HepG2 (cell line): ENCODE data around the gene HNRNPUL1. TPM values are rescaled to one million over a fixed set of nuclear protein-coding genes. Genes with fewer than 3 reads are reported as not detected.

Experiments used
- ATAC-seq: fragments of 200-7000 bp; cut with Tn5 transposase; 3 replicates; pipeline ENCODE4 v1.9.1; 2020; ENCODE audit warnings: mild to moderate bottlenecking, moderate library complexity
- BruUV-seq: library from RNA; stranded (reverse); fragments of 400-500 nt; replicated peaks from 2 replicates; lab custom pipeline; 2021; lab: Mats Ljungman, UMichigan
- CTCF ChIA-PET: fragments of 300-600 bp; formaldehyde crosslinking; extraction: SDS; loops from one replicate; lab custom pipeline; 2021; ENCODE audit warnings: low total read pairs, inconsistent platforms, low intra/inter-chr PET ratio; lab: Yijun Ruan, JAX
- POLR2A ChIA-PET: fragments of 350-600 bp; sonication (Branson Sonifier 250); formaldehyde crosslinking; loops from one replicate; lab custom pipeline; 2020; ENCODE audit warnings: antibody characterized with exemption, inconsistent platforms; lab: Yijun Ruan, JAX
- DNase-seq: peaks from one replicate; pipeline ENCODE4 v3.0.0-alpha.2; 2015; ENCODE audit warnings: low spot score
- FAIRE-seq: peaks from 3 replicates; lab custom pipeline; 2011; peaks lifted over from hg19 to GRCh38; lab: Jason Lieb, UNC
- H2AFZ ChIP-seq: one replicate; pipeline ENCODE4 v1.6.1; 2011; ENCODE audit warnings: low read length, inconsistent platforms
- H3K27ac ChIP-seq: fragments of 300-600 bp; 3 replicates; pipeline ENCODE4 v1.8.0; 2011; ENCODE audit warnings: mixed run types, mild to moderate bottlenecking, mixed read lengths, low read length, inconsistent platforms; ENCODE audit not compliant: insufficient read depth; ENCODE audit errors: extremely low read length
- H3K27me3 ChIP-seq, 2 experiments: fragments of 200-600 bp in 1 of 2; 2 replicates in 1 of 2; 3 replicates in 1 of 2; pipeline versions ENCODE4 v1.6.0 to v1.8.0; 2011; ENCODE audit warnings: low read length in 2 of 2, mild to moderate bottlenecking in 2 of 2, moderate library complexity in 2 of 2, inconsistent platforms in 1 of 2; ENCODE audit not compliant: insufficient read depth in 2 of 2, control insufficient read depth in 1 of 2
- H3K36me3 ChIP-seq, 2 experiments: fragments of 200-600 bp in 1 of 2; replicated peaks in 1 of 2; 2 replicates in 1 of 2; 3 replicates in 1 of 2; pipeline versions ENCODE4 v1.5.1 to v1.8.0; 2011; ENCODE audit warnings: low read length in 2 of 2, inconsistent platforms in 1 of 2; ENCODE audit not compliant: insufficient read depth in 2 of 2, control insufficient read depth in 1 of 2
- H3K4me1 ChIP-seq: 2 replicates; pipeline ENCODE4 v1.5.1; 2012; ENCODE audit warnings: low read length, inconsistent platforms; ENCODE audit not compliant: insufficient read depth
- H3K4me2 ChIP-seq: 2 replicates; pipeline ENCODE4 v1.6.0; 2011; ENCODE audit warnings: low read depth, low read length, inconsistent platforms
- H3K4me3 ChIP-seq, 3 experiments: fragments of 200-600 bp in 1 of 3; sonication (generic), shearing (Covaris generic) in 1 of 3; replicated peaks in 1 of 3; 2 replicates each; pipeline ENCODE4 v1.5.1; 2011 to 2016; ENCODE audit warnings: low read length in 3 of 3, inconsistent platforms in 2 of 3, low read depth in 2 of 3, mild to moderate bottlenecking in 2 of 3, control low read depth in 1 of 3, mixed read lengths in 1 of 3; ENCODE audit not compliant: insufficient read depth in 1 of 3
- H3K79me2 ChIP-seq: one replicate; pipeline ENCODE4 v1.6.1; 2011; ENCODE audit warnings: low read length, inconsistent platforms; ENCODE audit not compliant: insufficient read depth
- H3K9ac ChIP-seq: 2 replicates; pipeline ENCODE4 v1.6.0; 2011; ENCODE audit warnings: mild to moderate bottlenecking, low read depth, low read length, inconsistent platforms; ENCODE audit not compliant: insufficient read depth
- H3K9me3 ChIP-seq: 2 replicates; pipeline ENCODE4 v1.5.1; 2012; ENCODE audit warnings: mild to moderate bottlenecking, low read length
- H4K20me1 ChIP-seq: 2 replicates; pipeline ENCODE4 v1.6.0; 2011; ENCODE audit warnings: inconsistent platforms, mild to moderate bottlenecking, low read length, moderate library complexity; ENCODE audit not compliant: insufficient read depth
- DBP ChIP-seq: sonication (generic); formaldehyde crosslinking; IDR thresholded peaks from 2 replicates; pipeline ENCODE4 v1.4.0; 2020; ENCODE audit warnings: missing genetic modification reagents; ENCODE audit errors: not compliant biosample characterization
- ELF3 ChIP-seq: IDR thresholded peaks from 2 replicates; pipeline ENCODE4 v1.6.1; 2016; ENCODE audit warnings: missing genetic modification reagents, missing compliant biosample characterization
- GABPB1 ChIP-seq: IDR thresholded peaks from 2 replicates; pipeline ENCODE4 v1.6.1; 2016; ENCODE audit warnings: mild to moderate bottlenecking, missing genetic modification reagents, moderate library complexity, missing compliant biosample characterization
- HDAC1 ChIP-seq: sonication (generic); formaldehyde crosslinking; IDR thresholded peaks from 2 replicates; pipeline ENCODE4 v1.5.1; 2020; ENCODE audit warnings: mild to moderate bottlenecking, missing genetic modification reagents
- HNRNPLL ChIP-seq: fragments of 200-400 bp; formaldehyde crosslinking; IDR thresholded peaks from 2 replicates; pipeline ENCODE4 v1.6.1; 2017; ENCODE audit warnings: mild to moderate bottlenecking, low read depth, low read length; ENCODE audit not compliant: poor library complexity, severe bottlenecking
- JDP2 ChIP-seq: sonication (generic); formaldehyde crosslinking; IDR thresholded peaks from 2 replicates; pipeline ENCODE4 v1.8.1; 2022; ENCODE audit warnings: missing genetic modification reagents, borderline replicate concordance
- MAFF ChIP-seq: IDR thresholded peaks from 2 replicates; pipeline ENCODE4 v1.6.1; 2011; ENCODE audit warnings: low read depth, low read length, improper control_type of control experiment
- PHF8 ChIP-seq: sonication (generic); formaldehyde crosslinking; IDR thresholded peaks from 2 replicates; pipeline ENCODE4 v1.5.0; 2020; ENCODE audit warnings: missing genetic modification reagents
- RXRA ChIP-seq: sonication (generic); formaldehyde crosslinking; IDR thresholded peaks from 2 replicates; pipeline ENCODE4 v1.5.1; 2020; ENCODE audit warnings: missing genetic modification reagents
- U2AF2 ChIP-seq: fragments of 200-400 bp; formaldehyde crosslinking; IDR thresholded peaks from 2 replicates; pipeline ENCODE4 v1.6.1; 2017; ENCODE audit warnings: low read depth, mild to moderate bottlenecking, low read length
- ZBTB7B ChIP-seq: sonication (generic); formaldehyde crosslinking; IDR thresholded peaks from 2 replicates; pipeline ENCODE4 v1.4.0; 2020; ENCODE audit warnings: missing genetic modification reagents
- ZNF598 ChIP-seq: sonication (generic); formaldehyde crosslinking; IDR thresholded peaks from 2 replicates; pipeline ENCODE4 v1.5.1; 2020; ENCODE audit warnings: mild to moderate bottlenecking, missing genetic modification reagents, borderline replicate concordance
- ZXDC ChIP-seq: sonication (generic); formaldehyde crosslinking; IDR thresholded peaks from 2 replicates; pipeline ENCODE4 v1.5.0; 2020; ENCODE audit warnings: mild to moderate bottlenecking, missing genetic modification reagents
- WGBS: methylation state at CpG from one replicate; pipeline ENCODE4 v1.1.6; 2017; ENCODE audit warnings: low lambda C conversion rate; 5-methylcytosine and 5-hydroxymethylcytosine counted together
- in situ Hi-C: cut with HindIII; loops from 2 replicates; pipeline ENCODE4 v1.10.0; 2017; ENCODE audit warnings: low pct_unique_long_range_greater_than_20kb; ENCODE audit not compliant: extremely low pct_ligation_motif_present
- intact Hi-C: fragments of 100-400 bp; cut with micrococcal nuclease; formaldehyde crosslinking; loops from one replicate; pipeline ENCODE4 v1.10.0; 2022; ENCODE audit not compliant: unreplicated experiment
- polyA plus RNA-seq, 8 experiments: library from polyadenylated mRNA; depleted of rRNA in 3 of 8; stranded (reverse) in 7 of 8; unstranded in 1 of 8; fragments of >200 nt; fragmentation: Illumina TruSeq in 4 of 8; extraction: Trizol in 4 of 8; gene quantifications; 2 replicates each; pipeline versions ENCODE4 v1.2.1 to v1.2.3, GENCODE V29; 2011 to 2016; ENCODE audit warnings: low read depth in 4 of 8, missing spikeins in 1 of 8, mixed read lengths in 1 of 8; ENCODE audit not compliant: insufficient read depth in 1 of 8
- total RNA-seq, 5 experiments: library from RNA; depleted of rRNA; stranded (reverse); fragments of >200 nt; fragmentation: Illumina TruSeq; extraction: Trizol; gene quantifications; 2 replicates each; pipeline ENCODE4 v1.2.3, GENCODE V29; 2016; ENCODE audit warnings: low read depth in 1 of 5
- TF ChIP-seq, protein P1 (sequence below): sonication (generic); formaldehyde crosslinking; IDR thresholded peaks from 2 replicates; pipeline ENCODE4 v1.8.0; 2022; ENCODE audit warnings: missing genetic modification reagents, low read depth, mild to moderate bottlenecking, borderline replicate concordance
- TF ChIP-seq, protein P2 (sequence below): sonication (generic); formaldehyde crosslinking; conservative IDR thresholded peaks from 2 replicates; pipeline ENCODE4 v1.8.0; 2022; ENCODE audit warnings: mild to moderate bottlenecking, moderate library complexity, missing genetic modification reagents

Gene HNRNPUL1
- total and polyA plus RNA-seq, 2 of the 13 experiments (the other 11 are each of a cell fraction or from before 2014, with no cell fraction given) = 30.9 to 81.7 TPM

DNA sequence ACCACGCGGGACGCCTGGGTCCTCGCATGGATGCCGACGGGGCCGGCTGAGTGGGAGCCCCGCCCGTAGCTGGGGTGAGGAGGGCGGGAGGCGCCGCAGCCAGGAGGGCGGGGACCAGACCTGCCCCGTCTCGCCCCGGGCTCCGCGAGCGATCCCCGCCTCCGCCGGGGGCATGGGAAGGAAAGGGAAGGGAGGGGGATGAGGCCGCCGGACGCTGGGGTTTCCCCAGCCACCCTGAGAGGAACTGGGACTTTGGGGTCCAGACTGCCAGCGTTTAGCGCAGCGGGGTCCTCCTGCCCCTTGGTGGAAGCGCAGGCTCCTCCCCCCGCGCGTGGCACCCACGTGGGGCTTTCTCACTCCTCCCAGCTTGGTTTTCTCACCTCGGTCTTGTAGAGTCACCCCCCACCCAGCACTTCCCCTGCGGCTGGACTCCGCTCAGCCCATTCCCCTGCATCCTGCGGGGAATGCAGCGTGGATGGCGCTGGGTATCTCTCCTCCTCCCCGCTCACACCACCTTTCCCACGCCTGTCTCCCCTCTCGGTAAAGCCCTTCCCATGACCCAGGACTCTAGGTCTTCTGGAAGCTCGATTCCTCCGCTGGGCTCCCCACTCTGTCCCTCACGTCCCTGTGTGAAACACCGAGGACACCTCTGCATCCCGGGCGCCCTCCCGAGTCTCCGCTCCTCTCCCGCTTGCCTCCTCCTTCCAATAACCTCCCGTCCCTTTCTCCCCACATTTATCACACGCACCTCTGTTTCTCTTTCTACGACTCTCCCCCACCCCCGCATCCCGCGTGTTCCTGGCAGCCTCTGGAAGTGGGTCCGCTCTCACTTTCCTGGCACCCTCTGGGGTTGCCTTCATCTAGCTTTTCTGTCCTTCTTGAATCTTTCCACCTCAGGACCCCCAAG is 87.4 kb downstream of the HNRNPUL1 start:
- peak overlapping the region; percentile 90 to 95 (median 95) for H3K4me3 ChIP-seq
- TSS peak; percentile 36 for BruUV-seq
- no peak for DNase-seq
- CTCF ChIA-PET = interaction anchor here (1.4 kb wide), 1 partner anchor 43 kb away, joined by 6 read pairs; no protein-coding TSS in a partner anchor
- H3K9me3 ChIP-seq = no peaks in the 10 kb centered on the region
- POLR2A ChIA-PET = interaction anchor here (1.0 to 3.1 kb wide), 11 partner anchors 12 to 125 kb away, joined by 3 to 73 read pairs (median 8); partner anchors contain the start of genes B9D2, CCDC97, DMAC2 and HNRNPUL1
- ATAC-seq = peak; percentile 11; the same call in 2 of the 3 replicates
- peaks cover 32% of the 10 kb centered on the region for H3K4me1 ChIP-seq
- no peak overlapping the region for H3K27ac ChIP-seq
- in situ Hi-C loops (loop anchor here (5.0 kb wide), 1 partner anchor 39 kb away; the partner anchor contains the start of gene CCDC97), intact Hi-C loops (loop anchor here (1.0 to 2.0 kb wide), 2 partner anchors 10 to 27 kb away; no protein-coding TSS in a partner anchor)
- peaks cover 12% of the 10 kb centered on the region; the same call in 1 of the 2 replicates for H4K20me1 ChIP-seq
- no peak for FAIRE-seq
- H3K36me3 ChIP-seq = peaks cover 6 to 11% of the 10 kb centered on the region in 2 experiments; a peak in 2 of 5 replicates
- H3K9ac ChIP-seq = peak overlapping the region; percentile 82
- peak overlapping the region; percentile 80 for H3K4me2 ChIP-seq
- WGBS = 7% methylated on average over 38 of the region's 58 CpGs
- peaks cover 29% of the 10 kb centered on the region for H3K79me2 ChIP-seq
- no peak overlapping the region for H2AFZ ChIP-seq
- H3K27me3 ChIP-seq = no peaks in the 10 kb centered on the region; a peak in 1 of 5 replicates
- 0 out of 2 replicates have a peak, but pooled peaks have one; percentile 24 for TF ChIP-seq ZBTB7B (CRISPR knock-in tag)
- TF ChIP-seq PHF8 (CRISPR knock-in tag) = no peak
- 0 out of 2 replicates have a peak, but pooled peaks have one; percentile 11 for TF ChIP-seq RXRA (CRISPR knock-in tag)
- TF ChIP-seq GABPB1 (CRISPR knock-in tag) = peak; percentile 45; the same call in 1 of the 2 replicates
- TF ChIP-seq ELF3 = no peak
- TF ChIP-seq, protein P1, sequence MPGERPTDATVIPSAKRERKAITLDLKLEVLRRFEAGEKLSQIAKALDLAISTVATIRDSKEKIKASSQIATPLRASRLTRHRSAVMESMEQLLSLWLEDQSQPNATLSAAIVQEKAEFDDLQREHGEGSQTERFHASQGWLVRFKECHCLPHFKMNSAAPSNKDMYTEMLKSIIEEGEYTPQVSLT (CRISPR knock-in tag) = no peak
- TF ChIP-seq DBP (CRISPR knock-in tag) = no peak
- TF ChIP-seq, protein P2, sequence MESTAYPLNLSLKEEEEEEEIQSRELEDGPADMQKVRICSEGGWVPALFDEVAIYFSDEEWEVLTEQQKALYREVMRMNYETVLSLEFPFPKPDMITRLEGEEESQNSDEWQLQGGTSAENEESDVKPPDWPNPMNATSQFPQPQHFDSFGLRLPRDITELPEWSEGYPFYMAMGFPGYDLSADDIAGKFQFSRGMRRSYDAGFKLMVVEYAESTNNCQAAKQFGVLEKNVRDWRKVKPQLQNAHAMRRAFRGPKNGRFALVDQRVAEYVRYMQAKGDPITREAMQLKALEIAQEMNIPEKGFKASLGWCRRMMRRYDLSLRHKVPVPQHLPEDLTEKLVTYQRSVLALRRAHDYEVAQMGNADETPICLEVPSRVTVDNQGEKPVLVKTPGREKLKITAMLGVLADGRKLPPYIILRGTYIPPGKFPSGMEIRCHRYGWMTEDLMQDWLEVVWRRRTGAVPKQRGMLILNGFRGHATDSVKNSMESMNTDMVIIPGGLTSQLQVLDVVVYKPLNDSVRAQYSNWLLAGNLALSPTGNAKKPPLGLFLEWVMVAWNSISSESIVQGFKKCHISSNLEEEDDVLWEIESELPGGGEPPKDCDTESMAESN (CRISPR knock-in tag) = no peak
- peak; percentile 48; the same call in 1 of the 2 replicates for TF ChIP-seq HDAC1
- TF ChIP-seq ZXDC (CRISPR knock-in tag) = peak; percentile 28; the same call in 1 of the 2 replicates
- no peak for TF ChIP-seq U2AF2
- peak; percentile 29 for TF ChIP-seq HNRNPLL
- TF ChIP-seq ZNF598 (CRISPR knock-in tag) = no peak
- TF ChIP-seq JDP2 = no peak
- TF ChIP-seq MAFF = no peak
